NK-92 (cell line): Measurements from ENCODE around the gene IFNG-AS1.

ENCODE experiments used
- DNase-seq: peaks from one replicate; lab custom pipeline; 2025; ENCODE audit not compliant: unreplicated experiment; lab: John Stamatoyannopoulos, UW

Gene IFNG-AS1

DNA sequence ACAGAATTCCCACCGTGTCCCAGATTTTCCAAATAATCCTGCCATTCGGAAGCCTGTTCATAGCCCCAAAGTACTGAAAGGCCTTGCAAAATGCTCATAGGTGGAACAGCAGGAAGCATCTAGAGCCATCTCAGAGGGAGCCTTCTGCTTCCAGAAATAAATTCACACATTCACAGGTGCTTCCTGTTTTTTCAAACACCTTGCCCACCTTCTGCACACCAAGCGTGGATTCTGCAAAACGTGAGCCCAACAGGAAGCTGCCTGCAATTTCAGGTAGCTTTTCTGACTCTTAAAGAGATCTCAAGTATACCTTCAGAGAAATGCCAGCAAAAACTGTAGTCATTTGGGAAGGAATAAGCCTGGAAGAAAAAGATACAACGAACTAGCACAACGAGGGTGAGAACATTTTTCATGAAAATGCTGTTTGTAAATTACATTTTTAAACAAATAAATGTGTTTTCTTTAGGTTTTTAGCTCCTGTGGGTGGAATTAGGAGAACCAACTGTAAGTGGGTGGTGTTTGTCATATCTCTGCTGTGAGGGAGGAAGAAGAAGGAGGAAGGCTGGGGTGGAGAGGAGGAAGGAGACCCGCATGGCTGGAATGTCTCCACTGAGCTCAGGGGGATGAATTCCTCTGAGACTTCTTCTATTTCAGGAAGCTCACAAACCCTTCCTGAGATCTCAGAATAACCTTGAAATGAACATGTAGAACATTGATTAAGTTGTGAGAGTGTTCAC lies at the start of gene IFNG-AS1:
Gene IFNG-AS1 (plus strand): TSS at position 264 of the 737 bp plus-strand sequence.
- no peak for DNase-seq

GRCh38 chr12:67939611-67940010 lies 49.6 kb upstream of the IFNG-AS1 start:
- DNase-seq = no peak

DNA sequence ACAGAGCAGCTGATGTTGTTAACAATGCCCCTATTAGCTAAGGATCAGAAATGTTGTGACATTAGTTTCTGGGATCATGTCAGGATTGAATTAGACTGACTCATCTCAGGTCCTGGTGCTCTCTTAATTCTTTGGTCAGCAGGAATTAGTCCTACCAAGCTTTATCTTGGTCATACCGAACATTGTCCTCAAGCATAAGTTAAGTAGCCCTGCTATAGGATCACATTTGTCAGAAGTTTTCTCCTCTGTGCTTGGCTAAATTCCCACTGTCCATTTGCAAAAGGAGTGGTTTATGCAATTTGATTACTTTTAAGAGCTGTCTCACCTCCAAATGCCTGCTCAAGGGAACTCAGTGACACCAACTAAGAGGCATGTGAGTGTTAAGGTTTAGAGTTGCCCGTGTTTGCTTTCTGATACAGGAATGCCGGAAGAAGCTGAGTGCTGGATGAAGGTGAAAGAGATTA lies 48.4 kb upstream of the IFNG-AS1 start:
- DNase-seq = no peak

DNA sequence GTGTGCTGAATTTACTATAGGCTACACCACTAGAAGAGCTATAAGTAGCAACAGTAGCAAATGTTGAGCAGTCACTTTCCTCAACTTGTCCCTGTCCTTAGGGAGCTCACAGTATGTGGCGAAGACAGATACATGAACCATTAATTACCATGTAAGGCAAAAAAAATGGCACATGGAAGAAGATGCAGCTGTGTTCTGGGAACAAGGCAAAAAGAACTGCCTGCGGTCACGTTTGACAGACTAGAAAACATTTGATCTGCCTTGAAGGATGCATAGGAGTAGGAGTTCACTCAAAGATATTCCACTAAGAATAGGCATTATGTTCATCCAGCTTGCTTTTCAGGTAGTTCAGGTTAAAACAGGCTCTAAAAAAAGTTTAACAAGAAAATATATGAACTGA lies 46.5 kb upstream of the IFNG-AS1 start:
- no peak for DNase-seq

DNA sequence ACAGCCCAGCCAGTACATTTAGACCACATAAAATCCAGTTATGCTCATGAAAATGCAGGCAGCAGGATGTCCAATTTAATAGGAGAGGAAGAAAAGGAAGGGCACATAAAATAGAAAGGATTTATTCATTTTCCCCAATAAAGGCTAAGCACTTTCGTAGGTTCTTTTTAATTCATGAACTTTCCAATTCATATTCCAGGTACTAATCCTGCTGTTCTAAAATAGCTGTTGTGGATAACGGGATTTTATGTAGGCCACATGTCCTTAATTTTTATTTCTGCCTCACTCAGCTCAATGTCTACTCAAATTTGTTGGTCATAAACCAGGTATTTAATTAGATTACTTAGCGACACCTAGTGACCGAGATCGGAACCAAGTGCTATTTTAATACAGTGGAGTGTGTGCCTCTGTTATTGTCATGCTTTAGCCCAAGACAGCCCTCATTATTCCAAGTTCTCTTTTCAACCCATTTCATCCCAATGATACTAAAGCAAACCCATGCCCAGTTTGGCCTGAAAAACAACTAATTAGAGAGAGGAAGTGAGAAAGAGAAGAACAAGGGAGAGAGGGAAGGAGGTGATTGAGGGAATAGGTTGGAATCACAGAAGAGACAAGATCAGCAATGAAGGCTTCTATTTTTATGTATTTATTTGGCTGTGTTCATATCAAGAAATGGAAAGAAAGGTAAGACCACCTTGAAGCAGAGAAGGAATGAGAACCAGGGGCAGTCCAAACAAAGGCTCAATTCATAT lies 45.9 kb upstream of the IFNG-AS1 start:
- no peak for DNase-seq

DNA sequence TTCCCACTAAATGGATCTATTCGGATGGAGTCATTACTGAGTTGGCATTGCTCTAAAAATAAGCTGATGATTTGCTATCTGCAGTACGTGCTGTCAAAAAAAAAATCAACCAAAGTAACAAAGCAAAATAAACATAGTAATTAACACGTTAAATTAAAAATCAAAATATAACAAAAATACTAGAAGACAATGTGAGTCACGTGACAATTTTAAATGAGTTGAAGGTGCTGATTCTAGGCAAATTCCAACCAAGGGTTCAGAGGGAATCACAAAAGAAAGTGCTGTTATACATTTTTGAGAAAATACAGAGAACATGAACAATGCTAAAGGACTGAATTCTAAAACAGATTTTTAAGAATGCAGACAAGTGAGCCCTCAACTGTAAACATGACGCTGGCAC lies 45.2 kb upstream of the IFNG-AS1 start:
- DNase-seq = no peak

DNA sequence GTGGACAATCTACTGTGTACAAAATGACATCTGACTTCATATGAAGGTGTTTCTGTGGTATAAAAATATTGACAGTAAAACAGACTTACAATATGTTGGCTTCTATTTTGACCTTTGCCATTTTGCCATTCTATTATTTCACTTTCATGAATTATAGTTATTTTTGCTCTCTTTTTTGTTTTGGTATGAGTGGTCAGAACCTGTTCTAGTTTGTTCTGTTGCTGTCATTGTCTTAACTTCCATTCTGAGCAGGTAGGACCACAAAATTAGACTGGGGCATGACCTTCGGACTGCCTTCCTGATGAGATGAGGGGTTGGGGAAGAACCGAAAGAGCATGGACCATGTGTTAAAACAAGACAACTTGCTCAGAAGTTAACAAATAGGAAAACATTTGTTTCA lies 36.5 kb upstream of the IFNG-AS1 start:
- DNase-seq = no peak

DNA sequence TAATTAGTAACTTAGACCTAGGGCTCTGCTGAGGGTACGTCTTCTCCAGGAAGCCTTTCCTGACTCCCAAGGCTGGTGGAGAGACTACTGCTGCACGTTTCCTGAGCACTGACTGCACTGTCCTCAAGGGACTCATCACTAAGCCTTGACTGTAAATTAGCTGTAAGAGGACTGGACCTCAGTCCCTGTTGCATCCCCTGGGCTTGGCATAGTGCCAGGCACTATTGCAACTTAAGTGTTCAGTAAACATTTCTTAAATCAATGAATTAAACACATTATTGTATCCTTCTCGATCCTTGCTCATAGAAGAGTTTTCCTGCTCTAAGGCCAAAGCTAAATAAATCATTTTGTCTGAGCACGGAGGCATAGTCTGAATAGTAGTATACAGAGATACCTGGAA lies 31.9 kb upstream of the IFNG-AS1 start:
- DNase-seq = no peak

GRCh38 chr12:67958187-67958586 lies 31.1 kb upstream of the IFNG-AS1 start:
- DNase-seq = no peak

GRCh38 chr12:67964456-67964855 lies 24.8 kb upstream of the IFNG-AS1 start:
- no peak for DNase-seq

DNA sequence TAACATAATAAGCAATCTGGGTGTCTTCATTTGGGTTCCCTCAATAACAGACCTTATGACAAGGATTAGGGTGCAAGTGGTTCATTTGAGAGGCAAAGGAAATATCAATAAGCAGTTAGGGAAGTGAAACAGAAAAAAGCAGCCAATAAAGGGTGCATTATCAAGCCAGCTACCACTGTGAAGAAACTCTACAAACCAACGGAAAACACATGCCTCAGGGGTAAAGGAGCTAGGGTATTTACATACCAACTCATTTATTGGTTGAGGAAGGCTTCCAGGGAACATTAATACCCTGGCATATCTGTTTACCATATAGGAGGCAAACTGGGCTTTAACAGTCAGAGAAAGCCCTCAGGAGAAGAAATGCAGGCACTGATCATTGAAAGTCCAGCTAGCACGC lies 22.7 kb upstream of the IFNG-AS1 start:
- no peak for DNase-seq

- DNase-seq = no peak
These were observed 20.9 kb upstream of the IFNG-AS1 start for GRCh38 chr12:67968321-67968720.

DNA sequence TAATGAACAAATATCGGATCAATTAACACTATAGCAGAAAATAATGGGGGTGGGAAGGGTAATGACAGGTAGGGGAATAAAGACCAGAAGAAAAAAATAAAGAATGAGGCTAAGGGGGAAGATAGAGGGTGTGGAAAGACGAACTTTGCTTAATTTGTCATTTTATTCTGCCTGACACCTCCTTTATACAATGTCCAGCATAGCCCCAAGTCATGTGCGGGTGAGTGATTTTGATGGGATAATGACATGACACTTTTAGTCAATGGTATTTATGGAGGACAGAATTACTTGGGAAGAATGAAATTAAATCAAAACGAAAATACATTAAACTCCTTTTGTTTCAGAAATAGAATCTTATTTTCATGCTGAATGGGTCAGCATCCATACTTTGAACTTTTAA lies 20.5 kb upstream of the IFNG-AS1 start:
- DNase-seq = no peak

DNA sequence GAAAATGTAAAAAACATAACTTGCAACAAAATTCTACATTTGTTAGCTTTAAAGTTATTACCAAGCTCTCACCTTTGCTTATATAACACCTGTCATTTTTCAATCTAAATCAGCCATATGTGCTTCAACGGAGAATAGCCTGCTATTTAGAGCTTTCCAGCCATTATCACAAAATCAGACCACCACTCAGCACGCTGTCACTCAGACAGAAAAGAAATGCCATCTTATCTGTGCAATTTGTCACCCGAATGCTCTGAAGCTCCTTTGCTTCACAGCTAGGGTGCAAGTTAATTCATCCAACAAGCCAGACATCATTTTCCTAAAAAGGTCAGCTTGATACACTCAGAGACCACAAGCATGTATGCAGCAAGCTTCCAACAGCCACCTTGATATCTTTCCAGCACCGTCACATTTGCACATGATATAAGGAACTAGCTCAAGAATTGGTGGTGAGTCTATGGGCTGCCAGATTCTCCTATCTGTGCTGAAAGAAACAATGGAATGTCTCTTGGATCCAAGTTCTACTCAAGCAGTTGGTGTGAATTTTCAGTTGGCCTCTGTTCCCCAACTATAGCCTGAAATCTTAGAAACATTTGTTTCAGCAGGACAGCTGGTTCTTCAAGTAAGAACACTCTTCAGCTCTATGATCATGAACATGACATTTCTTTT lies 20.0 kb upstream of the IFNG-AS1 start:
- no peak for DNase-seq

- no peak for DNase-seq
These were observed 11.6 kb upstream of the IFNG-AS1 start for GRCh38 chr12:67977668-67978067.

DNA sequence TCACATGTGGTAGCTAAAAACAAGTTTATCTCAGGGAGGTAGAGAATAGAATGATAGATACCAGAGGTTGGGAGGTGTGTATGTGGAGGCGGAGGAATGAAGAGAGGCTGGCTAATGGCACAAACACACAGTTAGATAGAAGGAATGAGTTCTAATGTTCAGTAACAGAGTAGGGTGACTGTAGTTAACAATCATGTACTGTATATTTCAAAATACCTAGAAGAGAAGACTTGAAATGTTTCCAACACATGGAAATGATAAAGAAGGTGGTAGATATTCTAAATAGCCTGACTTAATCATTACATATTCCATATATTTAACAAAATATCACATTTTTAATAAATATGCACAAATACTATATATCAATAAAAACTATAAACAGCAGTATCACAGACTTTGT lies 8.9 kb upstream of the IFNG-AS1 start:
- DNase-seq = no peak

DNA sequence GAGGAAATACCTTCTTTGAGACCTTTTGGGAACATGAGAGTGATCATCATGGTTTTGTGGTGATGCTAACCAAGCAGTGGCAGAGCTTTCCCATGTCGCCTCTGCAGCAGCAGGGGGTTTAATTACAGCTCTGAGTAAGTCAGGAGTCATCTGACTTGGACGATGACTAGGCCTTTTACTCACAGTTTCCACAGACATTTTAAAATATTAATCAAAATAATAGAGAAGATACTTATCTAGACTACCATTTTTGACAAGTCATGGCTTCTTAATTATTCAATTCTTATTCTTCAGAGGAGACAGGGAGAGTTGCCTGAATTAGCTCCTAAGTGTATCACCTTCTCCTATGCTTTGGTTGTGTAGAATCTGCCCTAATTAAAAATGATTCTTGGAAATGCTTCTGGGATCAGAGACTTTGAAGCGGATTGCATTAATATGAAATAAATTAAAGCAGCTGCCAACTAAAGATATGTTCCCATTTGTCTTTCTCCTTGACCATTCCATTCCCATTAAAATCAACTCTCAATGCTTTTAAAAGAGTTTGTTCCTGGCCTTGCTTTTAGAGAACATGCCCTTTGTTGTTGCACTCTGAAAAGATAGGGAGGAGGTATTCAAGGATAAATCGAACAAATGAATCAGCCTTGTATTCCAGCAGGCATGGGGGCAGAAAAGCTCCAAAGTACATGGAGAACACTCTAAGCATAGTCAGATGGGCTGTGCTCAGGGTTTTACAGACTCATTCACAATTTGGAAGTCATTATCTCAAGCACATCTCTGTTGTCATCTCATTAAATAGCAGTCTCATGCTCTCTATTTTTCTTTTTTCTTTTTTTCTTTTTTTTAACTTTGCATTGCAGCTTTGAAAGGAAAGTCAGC lies 7.7 kb upstream of the IFNG-AS1 start:
- DNase-seq = no peak

DNA sequence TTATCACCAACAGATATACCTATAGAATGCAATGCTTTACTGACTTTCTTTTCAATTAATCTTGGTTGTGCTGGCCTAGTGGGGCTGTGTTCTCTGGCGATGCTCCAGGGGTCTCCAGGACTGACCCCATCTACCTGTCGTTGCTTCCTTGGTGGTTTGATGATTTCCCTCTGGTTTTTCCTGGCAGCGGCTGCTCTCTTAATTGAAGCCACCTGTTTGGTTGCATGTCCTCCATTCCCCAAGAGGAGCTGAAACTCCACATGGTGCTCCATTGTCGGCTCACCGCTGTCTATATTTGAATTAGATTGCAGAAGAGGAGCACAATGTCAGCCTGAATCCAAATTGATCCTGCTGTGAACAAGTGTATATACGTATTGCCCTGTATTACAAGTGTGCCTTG lies 7.1 kb upstream of the IFNG-AS1 start:
- no peak for DNase-seq

GRCh38 chr12:67986632-67987031 lies 2.6 kb upstream of the IFNG-AS1 start:
- DNase-seq = no peak

- no peak for DNase-seq
These were observed 636 bp upstream of the IFNG-AS1 start for GRCh38 chr12:67988601-67989021.

DNA sequence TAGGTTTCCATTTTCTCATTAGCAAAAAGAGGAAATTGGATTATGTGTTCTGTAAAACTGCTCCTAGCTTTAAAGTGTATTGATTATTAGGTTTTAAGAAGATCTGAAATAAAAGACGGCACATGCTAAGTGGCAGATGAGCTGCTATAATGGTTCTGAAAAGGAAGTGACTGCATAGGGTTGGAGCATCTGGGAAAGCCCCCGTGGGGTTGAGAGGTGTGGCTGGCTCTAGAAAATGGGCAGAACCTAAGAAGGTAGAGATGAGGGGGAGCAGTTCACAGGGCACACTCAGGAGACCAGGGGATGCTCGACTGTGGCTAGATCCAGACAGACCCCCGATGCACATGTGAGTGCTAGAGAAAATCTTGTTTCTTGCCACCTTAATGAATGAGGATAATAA lies 1.9 kb downstream of the IFNG-AS1 start:
- DNase-seq = no peak
